HepG2 (cell line): Measurements from ENCODE around the gene EHBP1. TPM values are rescaled to one million over a fixed set of nuclear protein-coding genes. Genes with fewer than 3 reads are reported as not detected.
"Not testable (repeated sequence)": the region's sequence is repeated elsewhere in the genome, so short reads cannot be mapped to it uniquely, and the experiment has no call there.

Source experiments
- ATAC-seq: fragments of 200-7000 bp; cut with Tn5 transposase; 3 replicates; pipeline ENCODE4 v1.9.1; 2020; ENCODE audit warnings: mild to moderate bottlenecking, moderate library complexity
- BruUV-seq: library from RNA; stranded (reverse); fragments of 400-500 nt; replicated peaks from 2 replicates; lab custom pipeline; 2021; lab: Mats Ljungman, UMichigan
- CTCF ChIA-PET: fragments of 300-600 bp; formaldehyde crosslinking; extraction: SDS; loops from one replicate; lab custom pipeline; 2021; ENCODE audit warnings: low total read pairs, inconsistent platforms, low intra/inter-chr PET ratio; lab: Yijun Ruan, JAX
- POLR2A ChIA-PET: fragments of 350-600 bp; sonication (Branson Sonifier 250); formaldehyde crosslinking; loops from one replicate; lab custom pipeline; 2020; ENCODE audit warnings: antibody characterized with exemption, inconsistent platforms; lab: Yijun Ruan, JAX
- DNase-seq: peaks from one replicate; pipeline ENCODE4 v3.0.0-alpha.2; 2015; ENCODE audit warnings: low spot score
- FAIRE-seq: peaks from 3 replicates; lab custom pipeline; 2011; peaks lifted over from hg19 to GRCh38; lab: Jason Lieb, UNC
- H2AFZ ChIP-seq: one replicate; pipeline ENCODE4 v1.6.1; 2011; ENCODE audit warnings: low read length, inconsistent platforms
- H3K27ac ChIP-seq: fragments of 300-600 bp; 3 replicates; pipeline ENCODE4 v1.8.0; 2011; ENCODE audit warnings: mixed run types, mild to moderate bottlenecking, mixed read lengths, low read length, inconsistent platforms; ENCODE audit not compliant: insufficient read depth; ENCODE audit errors: extremely low read length
- H3K27me3 ChIP-seq, 2 experiments: fragments of 200-600 bp in 1 of 2; 2 replicates in 1 of 2; 3 replicates in 1 of 2; pipeline versions ENCODE4 v1.6.0 to v1.8.0; 2011; ENCODE audit warnings: low read length in 2 of 2, mild to moderate bottlenecking in 2 of 2, moderate library complexity in 2 of 2, inconsistent platforms in 1 of 2; ENCODE audit not compliant: insufficient read depth in 2 of 2, control insufficient read depth in 1 of 2
- H3K36me3 ChIP-seq, 2 experiments: fragments of 200-600 bp in 1 of 2; replicated peaks in 1 of 2; 2 replicates in 1 of 2; 3 replicates in 1 of 2; pipeline versions ENCODE4 v1.5.1 to v1.8.0; 2011; ENCODE audit warnings: low read length in 2 of 2, inconsistent platforms in 1 of 2; ENCODE audit not compliant: insufficient read depth in 2 of 2, control insufficient read depth in 1 of 2
- H3K4me1 ChIP-seq: 2 replicates; pipeline ENCODE4 v1.5.1; 2012; ENCODE audit warnings: low read length, inconsistent platforms; ENCODE audit not compliant: insufficient read depth
- H3K4me2 ChIP-seq: 2 replicates; pipeline ENCODE4 v1.6.0; 2011; ENCODE audit warnings: low read depth, low read length, inconsistent platforms
- H3K4me3 ChIP-seq, 3 experiments: fragments of 200-600 bp in 1 of 3; sonication (generic), shearing (Covaris generic) in 1 of 3; replicated peaks in 1 of 3; 2 replicates each; pipeline ENCODE4 v1.5.1; 2011 to 2016; ENCODE audit warnings: low read length in 3 of 3, inconsistent platforms in 2 of 3, low read depth in 2 of 3, mild to moderate bottlenecking in 2 of 3, control low read depth in 1 of 3, mixed read lengths in 1 of 3; ENCODE audit not compliant: insufficient read depth in 1 of 3
- H3K79me2 ChIP-seq: one replicate; pipeline ENCODE4 v1.6.1; 2011; ENCODE audit warnings: low read length, inconsistent platforms; ENCODE audit not compliant: insufficient read depth
- H3K9ac ChIP-seq: 2 replicates; pipeline ENCODE4 v1.6.0; 2011; ENCODE audit warnings: mild to moderate bottlenecking, low read depth, low read length, inconsistent platforms; ENCODE audit not compliant: insufficient read depth
- H3K9me3 ChIP-seq: 2 replicates; pipeline ENCODE4 v1.5.1; 2012; ENCODE audit warnings: mild to moderate bottlenecking, low read length
- H4K20me1 ChIP-seq: 2 replicates; pipeline ENCODE4 v1.6.0; 2011; ENCODE audit warnings: inconsistent platforms, mild to moderate bottlenecking, low read length, moderate library complexity; ENCODE audit not compliant: insufficient read depth
- BCL3 ChIP-seq: sonication (generic); formaldehyde crosslinking; IDR thresholded peaks from 2 replicates; pipeline ENCODE4 v1.5.1; 2020; ENCODE audit warnings: mild to moderate bottlenecking, missing genetic modification reagents, moderate library complexity
- KAT7 ChIP-seq: IDR thresholded peaks from 2 replicates; pipeline ENCODE4 v1.6.1; 2018; ENCODE audit warnings: borderline replicate concordance, missing compliant biosample characterization
- KDM3A ChIP-seq: IDR thresholded peaks from 2 replicates; pipeline ENCODE4 v1.6.1; 2018; ENCODE audit warnings: low read depth, missing compliant biosample characterization
- KLF16 ChIP-seq, 2 experiments: sonication (generic) in 1 of 2; formaldehyde crosslinking in 1 of 2; IDR thresholded peaks; 2 replicates each; pipeline versions ENCODE4 v1.6.1 to v1.8.0; 2016 to 2023; ENCODE audit warnings: missing genetic modification reagents in 2 of 2, missing compliant biosample characterization in 1 of 2
- PAF1 ChIP-seq: IDR thresholded peaks from 2 replicates; pipeline ENCODE4 v1.6.1; 2016; ENCODE audit warnings: missing genetic modification reagents, missing compliant biosample characterization
- RBFOX2 ChIP-seq: fragments of 200-400 bp; formaldehyde crosslinking; IDR thresholded peaks from 2 replicates; pipeline ENCODE4 v1.6.1; 2017; ENCODE audit warnings: low read depth, mild to moderate bottlenecking, low read length
- TEAD2 ChIP-seq: sonication (generic); formaldehyde crosslinking; IDR thresholded peaks from 2 replicates; pipeline ENCODE4 v1.9.0; 2021; ENCODE audit warnings: missing genetic modification reagents
- ZMYM2 ChIP-seq: sonication (generic); formaldehyde crosslinking; IDR thresholded peaks from 2 replicates; pipeline ENCODE4 v1.8.0; 2022; ENCODE audit warnings: mild to moderate bottlenecking, missing genetic modification reagents
- ZMYM4 ChIP-seq: sonication (generic); formaldehyde crosslinking; IDR thresholded peaks from 2 replicates; pipeline ENCODE4 v1.8.1; 2023; ENCODE audit warnings: mild to moderate bottlenecking, missing genetic modification reagents
- ZNF121 ChIP-seq: sonication (generic); formaldehyde crosslinking; IDR thresholded peaks from 2 replicates; pipeline ENCODE4 v1.5.0; 2020; ENCODE audit warnings: mild to moderate bottlenecking, missing genetic modification reagents
- ZNF224 ChIP-seq: sonication (generic); formaldehyde crosslinking; IDR thresholded peaks from 2 replicates; pipeline ENCODE4 v1.5.0; 2020; ENCODE audit warnings: mild to moderate bottlenecking, missing genetic modification reagents
- ZNF605 ChIP-seq: sonication (generic); formaldehyde crosslinking; IDR thresholded peaks from 2 replicates; pipeline ENCODE4 v1.8.0; 2022; ENCODE audit warnings: mild to moderate bottlenecking, missing genetic modification reagents
- WGBS: methylation state at CpG from one replicate; pipeline ENCODE4 v1.1.6; 2017; ENCODE audit warnings: low lambda C conversion rate; 5-methylcytosine and 5-hydroxymethylcytosine counted together
- in situ Hi-C: cut with HindIII; loops from 2 replicates; pipeline ENCODE4 v1.10.0; 2017; ENCODE audit warnings: low pct_unique_long_range_greater_than_20kb; ENCODE audit not compliant: extremely low pct_ligation_motif_present
- intact Hi-C: fragments of 100-400 bp; cut with micrococcal nuclease; formaldehyde crosslinking; loops from one replicate; pipeline ENCODE4 v1.10.0; 2022; ENCODE audit not compliant: unreplicated experiment
- polyA plus RNA-seq, 8 experiments: library from polyadenylated mRNA; depleted of rRNA in 3 of 8; stranded (reverse) in 7 of 8; unstranded in 1 of 8; fragments of >200 nt; fragmentation: Illumina TruSeq in 4 of 8; extraction: Trizol in 4 of 8; gene quantifications; 2 replicates each; pipeline versions ENCODE4 v1.2.1 to v1.2.3, GENCODE V29; 2011 to 2016; ENCODE audit warnings: low read depth in 4 of 8, missing spikeins in 1 of 8, mixed read lengths in 1 of 8; ENCODE audit not compliant: insufficient read depth in 1 of 8
- total RNA-seq, 5 experiments: library from RNA; depleted of rRNA; stranded (reverse); fragments of >200 nt; fragmentation: Illumina TruSeq; extraction: Trizol; gene quantifications; 2 replicates each; pipeline ENCODE4 v1.2.3, GENCODE V29; 2016; ENCODE audit warnings: low read depth in 1 of 5
- TF ChIP-seq, protein P1 (sequence below): IDR thresholded peaks from 2 replicates; pipeline ENCODE4 v1.6.1; 2012; ENCODE audit warnings: low read depth, low read length, improper control_type of control experiment
- TF ChIP-seq, protein P2 (sequence below): sonication (generic); formaldehyde crosslinking; IDR thresholded peaks from 2 replicates; pipeline ENCODE4 v1.9.0; 2022; ENCODE audit warnings: missing genetic modification reagents, mild to moderate bottlenecking, borderline replicate concordance

The EHBP1 gene
- total and polyA plus RNA-seq, 2 of the 13 experiments (the other 11 are each of a cell fraction or from before 2014, with no cell fraction given): 93.5 to 146 TPM

DNA sequence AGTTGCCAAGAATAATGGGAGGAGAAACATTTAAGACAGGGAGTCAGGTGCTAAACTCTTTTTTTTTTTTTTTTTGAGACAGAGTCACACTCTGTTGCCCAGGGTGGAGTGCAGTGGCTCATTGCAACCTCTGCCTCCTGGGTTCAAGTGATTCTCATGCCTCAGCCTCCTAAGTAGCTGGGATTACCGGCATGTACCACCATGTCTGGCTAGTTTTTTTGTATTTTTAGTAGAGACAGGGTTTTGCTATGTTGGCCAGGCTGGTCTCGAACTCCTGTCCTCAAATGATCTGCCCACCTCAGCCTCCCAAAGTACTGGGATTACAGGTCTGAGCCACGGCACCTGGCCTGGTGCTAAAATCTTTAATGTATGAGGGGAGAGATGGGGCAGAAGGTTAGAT, 7.7 kb downstream of the EHBP1 start:
- in situ Hi-C loops, H3K27me3 ChIP-seq, CTCF ChIA-PET, H2AFZ ChIP-seq, BruUV-seq, DNase-seq, intact Hi-C loops, FAIRE-seq, H3K27ac ChIP-seq, ATAC-seq, H3K9me3 ChIP-seq: not testable (repeated sequence)
- POLR2A ChIA-PET: interaction anchor here (0.7 to 1.3 kb wide), 4 partner anchors 143 to 257 kb away, joined by 3 to 4 read pairs (median 3); no protein-coding TSS in a partner anchor
- 86% methylated on average over 3 of the region's 3 CpGs for WGBS
- H3K4me2 ChIP-seq: peak overlapping the region; percentile 95
- H4K20me1 ChIP-seq: peaks cover 62% of the 10 kb centered on the region
- peaks cover 100% of the 10 kb centered on the region for H3K79me2 ChIP-seq
- H3K9ac ChIP-seq: peak overlapping the region; percentile 25; the same call in 1 of the 2 replicates
- H3K4me3 ChIP-seq: peak overlapping the region; percentile 38 to 97 (median 77); a peak in 5 of 6 replicates
- H3K36me3 ChIP-seq: peaks cover 11 to 53% of the 10 kb centered on the region in 2 experiments
- H3K4me1 ChIP-seq: peaks cover 66% of the 10 kb centered on the region
- TF ChIP-seq ZNF605: 0 out of 2 replicates have a peak, but pooled peaks have one; percentile 21
- TF ChIP-seq ZMYM4 (CRISPR knock-in tag): 0 out of 2 replicates have a peak, but pooled peaks have one; percentile 19
- TF ChIP-seq RBFOX2: peak; percentile 54; the same call in 1 of the 2 replicates
- peak; percentile 53; the same call in 1 of the 2 replicates for TF ChIP-seq ZMYM2 (CRISPR knock-in tag)
- 0 out of 2 replicates have a peak, but pooled peaks have one; percentile 23 for TF ChIP-seq KAT7 (CRISPR knock-in tag)
- TF ChIP-seq ZNF121 (CRISPR knock-in tag): peak; percentile 49; the same call in 1 of the 2 replicates

GRCh38 chr2:62713837-62714236, 8.3 kb downstream of the EHBP1 start:
- ChIA-PET CTCF (no interaction called here), POLR2A (interaction anchor here (1.3 to 1.6 kb wide), 2 partner anchors 8 to 145 kb away, joined by 3 read pairs; partner anchors contain the start of gene EHBP1)
- Histone ChIP-seq H3K79me2 (peaks cover 100% of the 10 kb centered on the region), H3K4me3 (peak overlapping the region in 1 of 3 experiments; percentile 7; a peak in 1 of 6 replicates), H3K27ac (peak overlapping the region; percentile 1), H3K4me1 (peaks cover 73% of the 10 kb centered on the region), H3K9ac (peak overlapping the region; percentile 1; the same call in 1 of the 2 replicates), H2AFZ (no peak overlapping the region), H3K4me2 (peak overlapping the region; percentile 95), H4K20me1 (peaks cover 68% of the 10 kb centered on the region), H3K9me3 (no peaks in the 10 kb centered on the region), H3K27me3 (no peaks in the 10 kb centered on the region; a peak in 1 of 5 replicates), H3K36me3 (peaks cover 13 to 54% of the 10 kb centered on the region in 2 experiments)
- no TSS peak for BruUV-seq
- FAIRE-seq (no peak), DNase-seq (peak; percentile 22), ATAC-seq (no peak)
- intact Hi-C loops: no loop called here
- in situ Hi-C loops: no loop called here
- TF ChIP-seq KDM3A (CRISPR knock-in tag) (no peak), KLF16 (CRISPR knock-in tag; IDR thresholded peaks at IDR 0.05) (0 out of 4 replicates have a peak, but pooled peaks of 1 of the 2 experiments have one; percentile 16), PAF1 (CRISPR knock-in tag) (no peak), ZNF224 (CRISPR knock-in tag) (no peak), TEAD2 (CRISPR knock-in tag) (no peak), BCL3 (CRISPR knock-in tag) (no peak)
- TF ChIP-seq, protein P1, sequence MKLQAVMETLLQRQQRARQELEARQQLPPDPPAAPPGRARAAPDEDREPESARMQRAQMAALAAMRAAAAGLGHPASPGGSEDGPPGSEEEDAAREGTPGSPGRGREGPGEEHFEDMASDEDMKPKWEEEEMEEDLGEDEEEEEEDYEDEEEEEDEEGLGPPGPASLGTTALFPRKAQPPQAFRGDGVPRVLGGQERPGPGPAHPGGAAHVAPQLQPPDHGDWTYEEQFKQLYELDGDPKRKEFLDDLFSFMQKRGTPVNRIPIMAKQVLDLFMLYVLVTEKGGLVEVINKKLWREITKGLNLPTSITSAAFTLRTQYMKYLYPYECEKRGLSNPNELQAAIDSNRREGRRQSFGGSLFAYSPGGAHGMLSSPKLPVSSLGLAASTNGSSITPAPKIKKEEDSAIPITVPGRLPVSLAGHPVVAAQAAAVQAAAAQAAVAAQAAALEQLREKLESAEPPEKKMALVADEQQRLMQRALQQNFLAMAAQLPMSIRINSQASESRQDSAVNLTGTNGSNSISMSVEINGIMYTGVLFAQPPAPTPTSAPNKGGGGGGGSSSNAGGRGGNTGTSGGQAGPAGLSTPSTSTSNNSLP: 0 out of 2 replicates have a peak, but pooled peaks have one; percentile 16
- TF ChIP-seq, protein P2, sequence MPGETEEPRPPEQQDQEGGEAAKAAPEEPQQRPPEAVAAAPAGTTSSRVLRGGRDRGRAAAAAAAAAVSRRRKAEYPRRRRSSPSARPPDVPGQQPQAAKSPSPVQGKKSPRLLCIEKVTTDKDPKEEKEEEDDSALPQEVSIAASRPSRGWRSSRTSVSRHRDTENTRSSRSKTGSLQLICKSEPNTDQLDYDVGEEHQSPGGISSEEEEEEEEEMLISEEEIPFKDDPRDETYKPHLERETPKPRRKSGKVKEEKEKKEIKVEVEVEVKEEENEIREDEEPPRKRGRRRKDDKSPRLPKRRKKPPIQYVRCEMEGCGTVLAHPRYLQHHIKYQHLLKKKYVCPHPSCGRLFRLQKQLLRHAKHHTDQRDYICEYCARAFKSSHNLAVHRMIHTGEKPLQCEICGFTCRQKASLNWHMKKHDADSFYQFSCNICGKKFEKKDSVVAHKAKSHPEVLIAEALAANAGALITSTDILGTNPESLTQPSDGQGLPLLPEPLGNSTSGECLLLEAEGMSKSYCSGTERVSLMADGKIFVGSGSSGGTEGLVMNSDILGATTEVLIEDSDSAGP: no peak
